ENCODE results near the gene SATL1.

GRCh38 chrX:85221361-85221760 is 22.2 kb downstream of the SATL1 start:
- TF ChIP-seq CTCF (IDR thresholded peaks at IDR 0.05 in 2 of 3, conservative IDR thresholded peaks at IDR 0.05 in 1 of 3; ENCODE audit: borderline replicate concordance in 1 of 3, insufficient read depth in 1 of 3, low read depth in 2 of 3, low read length in 2 of 3) (no peak), EGR1 (IDR thresholded peaks at IDR 0.05; ENCODE audit: low read depth) (no peak), ZNF274 (IDR thresholded peaks at IDR 0.05; ENCODE audit: low read depth, low read length) (no peak)

Measured in HCT116 (cell line).